Measurements from ENCODE around the gene MYBPC2. TPM values are rescaled to one million over a fixed set of nuclear protein-coding genes. Genes with fewer than 3 reads are reported as not detected.

MYBPC2 gene
- total and polyA plus RNA-seq, 12 donors = 0.03 to 1.6 TPM; not detected in 10

DNA sequence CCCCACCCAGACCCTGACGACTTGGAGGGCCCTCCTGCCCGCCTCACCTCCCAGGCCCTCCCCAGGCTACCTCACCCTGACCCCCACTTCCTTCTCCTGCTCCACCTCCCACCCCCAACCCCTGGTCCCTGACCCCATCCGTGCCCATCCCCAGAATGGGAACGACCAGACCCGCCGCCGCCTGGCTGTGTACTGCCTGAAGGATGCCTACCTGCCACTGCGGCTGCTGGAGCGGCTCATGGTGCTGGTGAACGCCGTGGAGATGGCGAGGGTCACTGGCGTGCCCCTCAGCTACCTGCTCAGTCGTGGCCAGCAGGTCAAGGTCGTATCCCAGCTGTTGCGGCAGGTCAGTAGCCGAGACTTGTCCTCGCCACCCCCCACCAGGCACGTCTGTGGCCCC, 25.9 kb upstream of the MYBPC2 start:
- Histone ChIP-seq H3K4me3 (no peak overlapping the region), H3K9me3 (replicated peaks in 1 of 3) (no peaks in the 10 kb centered on the region), H3K27ac (no peak overlapping the region), H3K4me1 (replicated peaks in 1 of 2) (no peaks in the 10 kb centered on the region), H3K36me3 (replicated peaks in 1 of 2) (no peaks in the 10 kb centered on the region), H3K27me3 (no peaks in the 10 kb centered on the region)
- intact Hi-C loops (cut with DNase I) = no loop called here
- TF ChIP-seq, protein P1, sequence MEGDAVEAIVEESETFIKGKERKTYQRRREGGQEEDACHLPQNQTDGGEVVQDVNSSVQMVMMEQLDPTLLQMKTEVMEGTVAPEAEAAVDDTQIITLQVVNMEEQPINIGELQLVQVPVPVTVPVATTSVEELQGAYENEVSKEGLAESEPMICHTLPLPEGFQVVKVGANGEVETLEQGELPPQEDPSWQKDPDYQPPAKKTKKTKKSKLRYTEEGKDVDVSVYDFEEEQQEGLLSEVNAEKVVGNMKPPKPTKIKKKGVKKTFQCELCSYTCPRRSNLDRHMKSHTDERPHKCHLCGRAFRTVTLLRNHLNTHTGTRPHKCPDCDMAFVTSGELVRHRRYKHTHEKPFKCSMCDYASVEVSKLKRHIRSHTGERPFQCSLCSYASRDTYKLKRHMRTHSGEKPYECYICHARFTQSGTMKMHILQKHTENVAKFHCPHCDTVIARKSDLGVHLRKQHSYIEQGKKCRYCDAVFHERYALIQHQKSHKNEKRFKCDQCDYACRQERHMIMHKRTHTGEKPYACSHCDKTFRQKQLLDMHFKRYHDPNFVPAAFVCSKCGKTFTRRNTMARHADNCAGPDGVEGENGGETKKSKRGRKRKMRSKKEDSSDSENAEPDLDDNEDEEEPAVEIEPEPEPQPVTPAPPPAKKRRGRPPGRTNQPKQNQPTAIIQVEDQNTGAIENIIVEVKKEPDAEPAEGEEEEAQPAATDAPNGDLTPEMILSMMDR (IDR thresholded peaks at IDR 0.05) = no peak
- no peak for TF ChIP-seq POLR2A (IDR thresholded peaks at IDR 0.05)
- DNase-seq = no peak
- 89 to 95% (median 92%) methylated on average over 7 to 19 of the region's 19 CpGs for WGBS, 4 donors

DNA sequence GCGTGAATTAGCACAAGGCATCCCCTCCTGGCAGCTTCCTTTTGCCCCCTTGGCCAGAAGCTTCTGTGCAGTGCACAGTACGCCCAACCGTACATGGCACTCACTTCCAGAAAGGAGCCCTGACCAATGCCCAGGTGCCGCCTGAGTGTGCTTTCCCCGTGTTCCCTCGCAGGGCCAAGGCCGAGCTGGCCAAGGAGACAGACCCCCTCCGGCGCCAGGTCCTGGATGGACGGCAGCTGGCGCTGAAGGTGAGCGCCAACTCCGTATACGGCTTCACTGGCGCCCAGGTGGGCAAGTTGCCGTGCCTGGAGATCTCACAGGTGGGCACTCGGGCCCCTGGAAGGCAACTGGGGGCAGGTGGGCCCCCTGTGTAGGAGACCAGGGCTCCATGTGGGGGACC, 23.3 kb upstream of the MYBPC2 start:
- intact Hi-C loops (cut with DNase I) = no loop called here
- no peaks in the 10 kb centered on the region for H3K36me3 ChIP-seq (replicated peaks in 1 of 2)
- no peaks in the 10 kb centered on the region for H3K9me3 ChIP-seq (replicated peaks in 1 of 3)
- no peaks in the 10 kb centered on the region for H3K27me3 ChIP-seq
- TF ChIP-seq POLR2A (IDR thresholded peaks at IDR 0.05) = no peak
- TF ChIP-seq, protein P1 (IDR thresholded peaks at IDR 0.05) = no peak
- no peak overlapping the region for H3K4me3 ChIP-seq
- H3K4me1 ChIP-seq (replicated peaks in 1 of 2) = no peaks in the 10 kb centered on the region
- 95 to 98% (median 98%) methylated on average over 15 to 17 of the region's 17 CpGs for WGBS, 4 donors
- DNase-seq = no peak
- H3K27ac ChIP-seq = no peak overlapping the region

DNA sequence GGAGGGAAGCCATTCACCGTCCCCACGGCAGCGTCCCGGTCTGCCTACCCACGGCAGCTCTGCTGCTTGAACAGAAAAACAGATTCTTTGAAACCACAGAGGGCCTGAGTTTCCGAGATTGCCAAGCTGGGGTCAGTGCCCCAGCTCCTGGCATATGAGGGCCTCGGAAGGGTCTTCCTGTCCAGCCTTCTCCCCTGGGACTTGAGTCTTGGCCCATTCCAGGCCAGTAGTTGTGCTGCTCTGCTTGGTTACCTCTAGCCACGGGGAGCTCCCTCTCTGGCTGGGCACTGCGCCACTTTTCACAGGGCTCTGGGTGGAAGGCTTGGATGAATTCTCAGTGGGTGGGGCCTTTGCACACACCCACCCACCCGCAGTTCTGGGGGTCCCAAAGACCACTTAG, 22.6 kb upstream of the MYBPC2 start:
- H3K36me3 ChIP-seq (replicated peaks in 1 of 2) = no peaks in the 10 kb centered on the region
- H3K27me3 ChIP-seq = no peaks in the 10 kb centered on the region
- H3K4me1 ChIP-seq (replicated peaks in 1 of 2) = no peaks in the 10 kb centered on the region
- 80 to 92% (median 90%) methylated on average over 1 to 10 of the region's 10 CpGs for WGBS, 4 donors
- no peak for DNase-seq
- TF ChIP-seq, protein P1 (IDR thresholded peaks at IDR 0.05) = no peak
- TF ChIP-seq POLR2A (IDR thresholded peaks at IDR 0.05) = no peak
- H3K9me3 ChIP-seq (replicated peaks in 1 of 3) = no peaks in the 10 kb centered on the region
- no peak overlapping the region for H3K4me3 ChIP-seq
- no peak overlapping the region for H3K27ac ChIP-seq
- intact Hi-C loops (cut with DNase I) = no loop called here

DNA sequence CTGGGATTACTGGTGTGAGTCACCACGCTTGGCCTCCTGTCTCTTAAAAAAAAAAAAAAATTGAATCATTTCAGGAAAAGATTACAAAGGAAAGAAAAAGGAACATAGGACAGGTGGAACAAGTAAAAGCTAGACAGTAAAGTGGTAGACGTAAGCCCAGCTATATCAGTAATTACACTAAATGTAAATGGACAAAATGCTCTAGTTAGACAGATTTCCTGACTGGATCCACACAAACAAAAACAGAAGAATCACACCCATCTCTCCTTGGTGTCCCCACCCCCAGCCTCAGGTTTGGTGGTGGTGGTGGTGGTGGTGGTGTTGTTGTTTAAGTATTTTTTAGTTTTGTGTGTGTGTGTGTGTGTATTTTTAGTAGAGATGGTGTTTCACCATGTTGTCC, 20.3 kb upstream of the MYBPC2 start:
- intact Hi-C loops (cut with DNase I) = no loop called here
- WGBS, 4 donors = 97 to 100% (median 98%) methylated on average over 2 of the region's 2 CpGs

More for the DNA sequence above, 20.3 kb upstream of the MYBPC2 start:
- no peaks in the 10 kb centered on the region for H3K9me3 ChIP-seq (replicated peaks in 1 of 3)
- no peaks in the 10 kb centered on the region for H3K4me1 ChIP-seq (replicated peaks in 1 of 2)
- H3K36me3 ChIP-seq (replicated peaks in 1 of 2) = no peaks in the 10 kb centered on the region
- TF ChIP-seq, protein P1 (IDR thresholded peaks at IDR 0.05) = no peak
- TF ChIP-seq POLR2A (IDR thresholded peaks at IDR 0.05) = no peak
- peaks cover 2% of the 10 kb centered on the region for H3K27me3 ChIP-seq
- H3K27ac ChIP-seq = no peak overlapping the region
- no peak for DNase-seq
- H3K4me3 ChIP-seq = no peak overlapping the region
